Activated CD8-positive, alpha-beta T cell treated with anti-CD3 and anti-CD28 coated beads for 36 hours (primary cell): Measurements from ENCODE around the gene STAB1. TPM values are rescaled to one million over a fixed set of nuclear protein-coding genes. Genes with fewer than 3 reads are reported as not detected.

Experiments used
- ATAC-seq: fragments of 200-7000 bp; cut with Tn5 transposase; one replicate; pipeline ENCODE4 v1.10.0; 2021; ENCODE audit warnings: mild to moderate bottlenecking, moderate library complexity
- CTCF ChIA-PET: fragments of 350-600 bp; sonication (Branson Sonifier 250); formaldehyde crosslinking; loops from one replicate; lab custom pipeline; 2021; ENCODE audit warnings: antibody characterized with exemption; lab: Charles Lee
- POLR2A ChIA-PET: fragments of 350-600 bp; sonication (Branson Sonifier 250); formaldehyde crosslinking; loops from one replicate; lab custom pipeline; 2021; ENCODE audit warnings: antibody characterized with exemption; lab: Charles Lee
- DNase-seq: peaks from one replicate; pipeline ENCODE4 v3.0.0-alpha.2; 2020
- H3K27ac Mint-ChIP-seq: one replicate; pipeline ENCODE4 v1.8.0; 2021; ENCODE audit warnings: mild to moderate bottlenecking, mixed read lengths
- H3K27me3 Mint-ChIP-seq: one replicate; pipeline ENCODE4 v1.8.0; 2021; ENCODE audit warnings: mixed read lengths
- H3K36me3 Mint-ChIP-seq: one replicate; pipeline ENCODE4 v1.8.0; 2021; ENCODE audit warnings: low read depth, mixed read lengths
- H3K4me1 Mint-ChIP-seq: one replicate; pipeline ENCODE4 v1.8.0; 2021; ENCODE audit warnings: low read depth, mixed read lengths
- H3K4me3 Mint-ChIP-seq: one replicate; pipeline ENCODE4 v1.8.0; 2021; ENCODE audit warnings: mild to moderate bottlenecking, moderate library complexity, mixed read lengths
- H3K9me3 Mint-ChIP-seq: one replicate; pipeline ENCODE4 v1.8.0; 2021; ENCODE audit warnings: mixed read lengths
- CTCF ChIP-seq: fragments of 200-600 bp; IDR thresholded peaks from one replicate; pipeline ENCODE4 v1.8.0; 2022; ENCODE audit warnings: antibody characterized with exemption, mild to moderate bottlenecking
- intact Hi-C: fragments of 100-400 bp; cut with micrococcal nuclease; formaldehyde crosslinking; loops from one replicate; pipeline ENCODE4 v1.10.0; 2022
- total RNA-seq, 2 experiments: library from RNA; stranded (reverse); gene quantifications; one replicate each; pipeline ENCODE4 v1.2.3, GENCODE V29; 2021

The STAB1 gene
- total RNA-seq, 2 experiments from 2014 or later = 0.09 to 0.20 TPM

- DNase-seq (no peak), ATAC-seq (no peak)
- Mint-ChIP-seq H3K9me3 (no peaks in the 10 kb centered on the region), H3K27me3 (no peaks in the 10 kb centered on the region), H3K4me3 (no peak overlapping the region), H3K36me3 (peaks cover 12% of the 10 kb centered on the region), H3K4me1 (no peaks in the 10 kb centered on the region), H3K27ac (no peak overlapping the region)
- intact Hi-C loops = no loop called here
- ChIA-PET CTCF (no interaction called here), POLR2A (no interaction called here)
- TF ChIP-seq CTCF = no peak
Measured at GRCh38 chr3:52480768-52481715, 14.1 kb upstream of the STAB1 start.

DNA sequence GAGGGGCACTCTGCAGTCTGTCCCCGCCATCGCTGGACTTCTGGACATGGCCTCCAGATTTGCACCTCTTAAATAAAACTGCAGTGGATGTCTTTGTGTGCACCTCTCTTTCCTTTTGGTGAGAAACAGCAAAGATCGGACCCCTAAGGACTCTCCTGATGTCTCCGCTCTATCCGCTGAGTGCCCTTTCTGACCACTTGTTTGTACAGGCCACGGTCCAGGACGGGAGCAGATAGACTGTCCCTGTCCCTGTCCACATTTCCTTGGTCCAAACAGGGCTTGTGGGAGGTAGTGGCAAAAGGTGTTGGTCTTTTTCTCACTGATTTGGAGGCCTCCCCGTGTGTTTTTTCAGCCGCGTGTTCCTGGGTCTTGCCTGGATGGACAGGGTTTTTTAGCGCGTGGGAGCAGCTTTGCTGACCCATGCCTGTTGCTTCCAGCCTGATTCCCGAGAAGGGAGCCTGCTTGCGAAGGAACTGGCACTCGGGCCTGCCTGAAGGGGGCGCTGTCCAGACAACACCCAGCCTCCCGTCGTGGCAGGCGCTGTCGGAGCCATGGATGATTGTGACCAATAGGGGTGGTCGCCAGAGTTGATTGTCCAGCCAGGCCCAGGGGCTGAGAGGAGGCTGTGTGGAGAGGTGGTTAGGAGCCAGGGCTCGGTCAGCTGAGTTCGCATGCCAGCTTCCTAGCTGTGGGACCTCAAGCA, 13.2 kb upstream of the STAB1 start:
- DNase-seq = peak; percentile 33
- no peak overlapping the region for H3K27ac Mint-ChIP-seq
- intact Hi-C loops = no loop called here

GRCh38 chr3:52483081-52483480, 12.1 kb upstream of the STAB1 start:
- ChIA-PET POLR2A (interaction anchor here (0.6 to 0.8 kb wide), 2 partner anchors 35 to 43 kb away, joined by 3 read pairs; no protein-coding TSS in a partner anchor), CTCF (interaction anchor here (0.7 to 0.9 kb wide), 3 partner anchors 8 to 54 kb away, joined by 3 read pairs; no protein-coding TSS in a partner anchor)
- Mint-ChIP-seq H3K27ac (no peak overlapping the region), H3K4me3 (no peak overlapping the region), H3K4me1 (no peaks in the 10 kb centered on the region), H3K9me3 (no peaks in the 10 kb centered on the region), H3K36me3 (peaks cover 7% of the 10 kb centered on the region), H3K27me3 (no peaks in the 10 kb centered on the region)
- no peak for DNase-seq
- no peak for TF ChIP-seq CTCF
- intact Hi-C loops = no loop called here
- ATAC-seq = no peak

More for the DNA sequence above, 13.2 kb upstream of the STAB1 start:
- ChIA-PET POLR2A (interaction anchor here (0.6 kb wide), 1 partner anchor 537 kb away, joined by 3 read pairs; no protein-coding TSS in a partner anchor), CTCF (interaction anchor here (0.7 to 1.3 kb wide), 5 partner anchors 8 to 53 kb away, joined by 3 read pairs; no protein-coding TSS in a partner anchor)
- Mint-ChIP-seq H3K9me3 (no peaks in the 10 kb centered on the region), H3K27me3 (no peaks in the 10 kb centered on the region), H3K36me3 (peaks cover 9% of the 10 kb centered on the region), H3K4me3 (no peak overlapping the region), H3K4me1 (no peaks in the 10 kb centered on the region)
- peak; percentile 64 for TF ChIP-seq CTCF
- no peak for ATAC-seq

- Mint-ChIP-seq H3K4me1 (no peaks in the 10 kb centered on the region), H3K4me3 (no peak overlapping the region), H3K27ac (no peak overlapping the region), H3K9me3 (no peaks in the 10 kb centered on the region), H3K27me3 (no peaks in the 10 kb centered on the region), H3K36me3 (peaks cover 6% of the 10 kb centered on the region)
- CTCF ChIA-PET = no interaction called here
- intact Hi-C loops = no loop called here
- no peak for ATAC-seq
- DNase-seq = no peak
- POLR2A ChIA-PET = interaction anchor here (0.6 to 0.8 kb wide), 2 partner anchors 34 to 42 kb away, joined by 3 read pairs; no protein-coding TSS in a partner anchor
- TF ChIP-seq CTCF = no peak
Measured at GRCh38 chr3:52483577-52484381, 11.4 kb upstream of the STAB1 start.
